HCT116 (cell line): ENCODE measurements around the gene ZC3H12D. TPM values are rescaled to one million over a fixed set of nuclear protein-coding genes. Genes with fewer than 3 reads are reported as not detected.

ENCODE experiments used
- ATAC-seq: fragments of 200-7000 bp; cut with Tn5 transposase; 2 replicates; pipeline ENCODE4 v1.9.1; 2020; ENCODE audit warnings: mild to moderate bottlenecking, moderate library complexity
- BruUV-seq: library from RNA; stranded (reverse); fragments of 400-500 nt; replicated peaks from 2 replicates; lab custom pipeline; 2021; lab: Mats Ljungman, UMichigan
- CTCF ChIA-PET: fragments of 300-600 bp; sonication (Branson Sonifier 250); formaldehyde crosslinking; loops from one replicate; lab custom pipeline; 2021; ENCODE audit warnings: antibody characterized with exemption; lab: Charles Lee
- POLR2A ChIA-PET: fragments of 300-600, 350-600 bp; sonication (Branson Sonifier 250); formaldehyde crosslinking; loops from one replicate; lab custom pipeline; 2021; ENCODE audit warnings: antibody characterized with exemption; lab: Charles Lee
- RAD21 ChIA-PET, 2 experiments: fragments of 300-600 bp; sonication (Branson Sonifier 250); formaldehyde crosslinking; loops; one replicate each; lab custom pipeline; 2023; ENCODE audit warnings: low total read pairs in 2 of 2; ENCODE audit not compliant: uncharacterized antibody in 2 of 2, unreplicated experiment in 2 of 2, low non-redundant PET in 1 of 2; lab: Charles Lee
- DNase-seq: peaks from one replicate; pipeline ENCODE4 v3.0.0-alpha.2; 2010; ENCODE audit warnings: low read depth, low spot score
- H2AFZ ChIP-seq: fragments of 200-600 bp; shearing (Covaris generic), sonication (generic); 2 replicates; pipeline ENCODE4 v1.6.1; 2017; ENCODE audit warnings: low read depth, mixed run types, mixed read lengths, antibody characterized with exemption, low read length; ENCODE audit not compliant: poor library complexity, severe bottlenecking
- H3K27ac ChIP-seq: 2 replicates; pipeline ENCODE4 v1.5.1; 2012; ENCODE audit warnings: low read depth, low read length
- H3K27me3 ChIP-seq: fragments of 200-600 bp; sonication (generic); 2 replicates; pipeline ENCODE4 v1.6.1; 2016; ENCODE audit warnings: mixed run types, low read length, mixed read lengths; ENCODE audit not compliant: insufficient read depth
- H3K36me3 ChIP-seq, 2 experiments: fragments of 200-500 bp in 1 of 2; fragments of 200-600 bp in 1 of 2; sonication (Bioruptor generic) in 1 of 2; sonication (generic) in 1 of 2; 2 replicates each; pipeline versions ENCODE4 v1.5.1 to v1.6.1; 2014 to 2016; ENCODE audit warnings: low read length in 2 of 2, inconsistent platforms in 1 of 2, mixed read lengths in 1 of 2, mixed run types in 1 of 2; ENCODE audit not compliant: insufficient read depth in 2 of 2, control insufficient read depth in 1 of 2
- H3K4me1 ChIP-seq, 2 experiments: fragments of 200-600 bp in 1 of 2; sonication (generic) in 1 of 2; 2 replicates each; pipeline versions ENCODE4 v1.5.1 to v1.6.1; 2012 to 2017; ENCODE audit warnings: low read length in 2 of 2, inconsistent platforms in 1 of 2, mild to moderate bottlenecking in 1 of 2, mixed read lengths in 1 of 2, mixed run types in 1 of 2, moderate library complexity in 1 of 2; ENCODE audit not compliant: insufficient read depth in 2 of 2, control insufficient read depth in 1 of 2
- H3K4me2 ChIP-seq: fragments of 200-600 bp; sonication (generic); 2 replicates; pipeline ENCODE4 v1.6.1; 2017; ENCODE audit warnings: mixed run types, low read length, mixed read lengths
- H3K4me3 ChIP-seq, 2 experiments: fragments of 200-600 bp in 1 of 2; sonication (generic) in 1 of 2; replicated peaks in 1 of 2; 2 replicates each; pipeline ENCODE4 v1.5.1; 2011 to 2016; ENCODE audit warnings: low read length in 2 of 2, control low read depth in 1 of 2, low read depth in 1 of 2, mild to moderate bottlenecking in 1 of 2, mixed read lengths in 1 of 2, mixed run types in 1 of 2
- H3K79me2 ChIP-seq: fragments of 200-600 bp; sonication (generic); 2 replicates; pipeline ENCODE4 v1.6.1; 2017; ENCODE audit warnings: mild to moderate bottlenecking, mixed run types, low read length, moderate library complexity, mixed read lengths; ENCODE audit not compliant: insufficient read depth
- H3K9ac ChIP-seq: fragments of 200-600 bp; sonication (generic); 2 replicates; pipeline ENCODE4 v1.6.1; 2016; ENCODE audit warnings: low read length, mixed read lengths
- H3K9me2 ChIP-seq: fragments of 200-600 bp; sonication (generic), shearing (Covaris generic); 2 replicates; pipeline ENCODE4 v1.6.1; 2017; ENCODE audit warnings: mixed run types, mild to moderate bottlenecking, moderate library complexity; ENCODE audit not compliant: insufficient read depth
- H3K9me3 ChIP-seq, 2 experiments: fragments of 200-500 bp in 1 of 2; fragments of 200-600 bp in 1 of 2; sonication (Bioruptor generic) in 1 of 2; sonication (generic) in 1 of 2; 2 replicates each; pipeline ENCODE4 v1.6.1; 2014 to 2017; ENCODE audit warnings: low read length in 2 of 2, mixed read lengths in 2 of 2, inconsistent platforms in 1 of 2, low read depth in 1 of 2, mild to moderate bottlenecking in 1 of 2, mixed run types in 1 of 2, moderate library complexity in 1 of 2; ENCODE audit not compliant: control insufficient read depth in 1 of 2, insufficient read depth in 1 of 2
- H4K20me1 ChIP-seq: fragments of 200-600 bp; sonication (generic), shearing (Covaris generic); 2 replicates; pipeline ENCODE4 v1.6.1; 2017; ENCODE audit warnings: mixed run types, mild to moderate bottlenecking, moderate library complexity; ENCODE audit not compliant: insufficient read depth
- CEBPB ChIP-seq: IDR thresholded peaks from 2 replicates; pipeline ENCODE4 v1.6.1; 2012; ENCODE audit warnings: low read depth
- EGR1 ChIP-seq: IDR thresholded peaks from 2 replicates; pipeline ENCODE4 v1.6.1; 2012; ENCODE audit warnings: low read depth
- ELF1 ChIP-seq: IDR thresholded peaks from 2 replicates; pipeline ENCODE4 v1.6.1; 2012; ENCODE audit warnings: low read depth, borderline replicate concordance
- EZH2 ChIP-seq: fragments of 200-600 bp; sonication (generic); IDR thresholded peaks from 2 replicates; pipeline ENCODE4 v1.6.1; 2017; ENCODE audit warnings: antibody characterized with exemption, mixed run types
- EZH2phosphoT487 ChIP-seq: fragments of 200-600 bp; IDR thresholded peaks from 2 replicates; pipeline ENCODE4 v1.6.1; 2018; ENCODE audit warnings: antibody characterized with exemption, borderline replicate concordance
- FOSL1 ChIP-seq: IDR thresholded peaks from 2 replicates; pipeline ENCODE4 v1.6.1; 2012; ENCODE audit warnings: low read depth
- JUND ChIP-seq: IDR thresholded peaks from 2 replicates; pipeline ENCODE4 v1.6.1; 2012
- POLR2AphosphoS5 ChIP-seq: IDR thresholded peaks from 2 replicates; pipeline ENCODE4 v1.6.1; 2011; ENCODE audit warnings: mild to moderate bottlenecking, low read depth, low read length, moderate library complexity
- SIN3A ChIP-seq: IDR thresholded peaks from 2 replicates; pipeline ENCODE4 v1.6.1; 2012; ENCODE audit warnings: low read depth
- SP1 ChIP-seq: IDR thresholded peaks from 2 replicates; pipeline ENCODE4 v1.6.1; 2012; ENCODE audit warnings: low read depth
- SRF ChIP-seq: IDR thresholded peaks from 2 replicates; pipeline ENCODE4 v1.6.1; 2012; ENCODE audit warnings: low read depth
- TCF7L2 ChIP-seq: IDR thresholded peaks from 2 replicates; pipeline ENCODE4 v1.7.0; 2011; ENCODE audit warnings: borderline replicate concordance, inconsistent platforms; ENCODE audit not compliant: insufficient read depth, insufficient read length; ENCODE audit errors: extremely low read depth
- YY1 ChIP-seq: IDR thresholded peaks from 2 replicates; pipeline ENCODE4 v1.6.1; 2011; ENCODE audit warnings: low read length, low read depth, moderate library complexity, mild to moderate bottlenecking; ENCODE audit not compliant: insufficient replicate concordance; ENCODE audit errors: extremely low read depth
- ZFX ChIP-seq: fragments of 450-650 bp; IDR thresholded peaks from 2 replicates; pipeline ENCODE4 v1.6.1; 2017
- intact Hi-C: fragments of 100-400 bp; cut with micrococcal nuclease; formaldehyde crosslinking; loops from 2 replicates; pipeline ENCODE4 v1.10.0; 2022
- total RNA-seq: library from RNA; stranded (reverse); gene quantifications from one replicate; pipeline ENCODE4 v1.2.1, GENCODE V29; 2021; ENCODE audit not compliant: unreplicated experiment
- TF ChIP-seq, protein P1 (sequence below): IDR thresholded peaks from 2 replicates; pipeline ENCODE4 v1.6.1; 2012; ENCODE audit warnings: low read depth
- TF ChIP-seq, protein P2 (sequence below): IDR thresholded peaks from 2 replicates; pipeline ENCODE4 v1.6.1; 2011; ENCODE audit warnings: mild to moderate bottlenecking, low read length, moderate library complexity; ENCODE audit not compliant: insufficient replicate concordance; ENCODE audit errors: extremely low read depth
- TF ChIP-seq, protein P3 (sequence below): IDR thresholded peaks from 2 replicates; pipeline ENCODE4 v1.6.1; 2012
- TF ChIP-seq, protein P4 (sequence below): IDR thresholded peaks from 2 replicates; pipeline ENCODE4 v1.6.1; 2012

The ZC3H12D gene
- total RNA-seq, 1 experiment from 2014 or later: 0.30 TPM

DNA sequence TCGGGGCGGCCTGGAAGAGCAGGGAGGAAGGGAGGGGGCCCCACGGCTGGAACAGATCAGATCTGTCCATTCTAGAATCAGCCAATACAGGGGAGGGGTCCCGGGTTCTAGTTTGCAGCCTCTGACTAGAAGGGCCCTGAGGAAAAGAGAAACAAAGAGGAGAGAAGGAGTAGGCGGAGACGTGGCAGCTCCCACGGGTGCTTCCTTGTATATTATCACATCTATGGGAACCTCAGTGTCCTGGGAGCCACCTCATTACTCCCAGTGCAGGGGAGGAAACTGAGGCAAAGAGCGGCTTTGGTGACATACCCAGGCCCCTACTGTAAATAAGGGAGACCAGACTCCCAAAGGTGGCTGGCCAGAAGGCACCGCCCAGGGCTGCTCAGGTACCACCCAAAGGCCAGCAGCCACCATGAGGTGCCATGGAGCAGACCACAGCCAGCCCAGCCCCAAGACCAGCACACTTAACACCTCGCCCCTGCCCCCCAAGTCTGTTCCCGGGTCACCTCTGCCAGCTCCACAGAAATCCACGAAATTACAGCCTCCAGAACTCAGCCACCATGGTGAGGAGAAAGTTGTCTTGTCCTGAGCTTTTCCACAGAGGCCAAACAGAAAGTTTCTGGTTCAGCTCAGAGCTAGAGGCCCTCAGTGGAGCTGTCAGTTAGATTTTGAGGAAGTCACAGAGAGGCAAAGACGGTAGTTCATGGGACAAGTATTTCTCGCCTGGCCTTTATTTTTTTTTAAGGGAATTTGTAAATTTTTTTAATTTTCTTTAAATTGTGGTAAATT lies 2.1 kb downstream of the ZC3H12D start:
- Histone ChIP-seq H3K27me3 (no peaks in the 10 kb centered on the region), H3K36me3 (no peaks in the 10 kb centered on the region), H3K4me3 (no peak overlapping the region), H3K9me3 (no peaks in the 10 kb centered on the region), H2AFZ (no peak overlapping the region), H3K9ac (no peak overlapping the region), H3K9me2 (no peaks in the 10 kb centered on the region), H4K20me1 (no peaks in the 10 kb centered on the region), H3K4me1 (peaks cover 13 to 24% of the 10 kb centered on the region in 2 experiments; a peak in 3 of 4 replicates), H3K79me2 (no peaks in the 10 kb centered on the region), H3K27ac (no peak overlapping the region), H3K4me2 (no peak overlapping the region)
- no TSS peak for BruUV-seq
- ATAC-seq (no peak), DNase-seq (no peak)
- ChIA-PET RAD21 (no interaction called here), POLR2A (no interaction called here), CTCF (interaction anchor here (1.2 kb wide), 1 partner anchor 454 kb away, joined by 3 read pairs; no protein-coding TSS in a partner anchor)
- TF ChIP-seq, protein P1, sequence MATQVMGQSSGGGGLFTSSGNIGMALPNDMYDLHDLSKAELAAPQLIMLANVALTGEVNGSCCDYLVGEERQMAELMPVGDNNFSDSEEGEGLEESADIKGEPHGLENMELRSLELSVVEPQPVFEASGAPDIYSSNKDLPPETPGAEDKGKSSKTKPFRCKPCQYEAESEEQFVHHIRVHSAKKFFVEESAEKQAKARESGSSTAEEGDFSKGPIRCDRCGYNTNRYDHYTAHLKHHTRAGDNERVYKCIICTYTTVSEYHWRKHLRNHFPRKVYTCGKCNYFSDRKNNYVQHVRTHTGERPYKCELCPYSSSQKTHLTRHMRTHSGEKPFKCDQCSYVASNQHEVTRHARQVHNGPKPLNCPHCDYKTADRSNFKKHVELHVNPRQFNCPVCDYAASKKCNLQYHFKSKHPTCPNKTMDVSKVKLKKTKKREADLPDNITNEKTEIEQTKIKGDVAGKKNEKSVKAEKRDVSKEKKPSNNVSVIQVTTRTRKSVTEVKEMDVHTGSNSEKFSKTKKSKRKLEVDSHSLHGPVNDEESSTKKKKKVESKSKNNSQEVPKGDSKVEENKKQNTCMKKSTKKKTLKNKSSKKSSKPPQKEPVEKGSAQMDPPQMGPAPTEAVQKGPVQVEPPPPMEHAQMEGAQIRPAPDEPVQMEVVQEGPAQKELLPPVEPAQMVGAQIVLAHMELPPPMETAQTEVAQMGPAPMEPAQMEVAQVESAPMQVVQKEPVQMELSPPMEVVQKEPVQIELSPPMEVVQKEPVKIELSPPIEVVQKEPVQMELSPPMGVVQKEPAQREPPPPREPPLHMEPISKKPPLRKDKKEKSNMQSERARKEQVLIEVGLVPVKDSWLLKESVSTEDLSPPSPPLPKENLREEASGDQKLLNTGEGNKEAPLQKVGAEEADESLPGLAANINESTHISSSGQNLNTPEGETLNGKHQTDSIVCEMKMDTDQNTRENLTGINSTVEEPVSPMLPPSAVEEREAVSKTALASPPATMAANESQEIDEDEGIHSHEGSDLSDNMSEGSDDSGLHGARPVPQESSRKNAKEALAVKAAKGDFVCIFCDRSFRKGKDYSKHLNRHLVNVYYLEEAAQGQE: no peak
- TF ChIP-seq TCF7L2: no peak
- TF ChIP-seq EGR1: no peak
- TF ChIP-seq EZH2: no peak
- TF ChIP-seq, protein P2, sequence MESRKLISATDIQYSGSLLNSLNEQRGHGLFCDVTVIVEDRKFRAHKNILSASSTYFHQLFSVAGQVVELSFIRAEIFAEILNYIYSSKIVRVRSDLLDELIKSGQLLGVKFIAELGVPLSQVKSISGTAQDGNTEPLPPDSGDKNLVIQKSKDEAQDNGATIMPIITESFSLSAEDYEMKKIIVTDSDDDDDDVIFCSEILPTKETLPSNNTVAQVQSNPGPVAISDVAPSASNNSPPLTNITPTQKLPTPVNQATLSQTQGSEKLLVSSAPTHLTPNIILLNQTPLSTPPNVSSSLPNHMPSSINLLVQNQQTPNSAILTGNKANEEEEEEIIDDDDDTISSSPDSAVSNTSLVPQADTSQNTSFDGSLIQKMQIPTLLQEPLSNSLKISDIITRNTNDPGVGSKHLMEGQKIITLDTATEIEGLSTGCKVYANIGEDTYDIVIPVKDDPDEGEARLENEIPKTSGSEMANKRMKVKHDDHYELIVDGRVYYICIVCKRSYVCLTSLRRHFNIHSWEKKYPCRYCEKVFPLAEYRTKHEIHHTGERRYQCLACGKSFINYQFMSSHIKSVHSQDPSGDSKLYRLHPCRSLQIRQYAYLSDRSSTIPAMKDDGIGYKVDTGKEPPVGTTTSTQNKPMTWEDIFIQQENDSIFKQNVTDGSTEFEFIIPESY: no peak
- TF ChIP-seq SIN3A: no peak
- no peak for TF ChIP-seq YY1
- TF ChIP-seq EZH2phosphoT487: no peak
- no peak for TF ChIP-seq SRF
- TF ChIP-seq FOSL1: no peak
- no peak for TF ChIP-seq ELF1
- TF ChIP-seq, protein P3, sequence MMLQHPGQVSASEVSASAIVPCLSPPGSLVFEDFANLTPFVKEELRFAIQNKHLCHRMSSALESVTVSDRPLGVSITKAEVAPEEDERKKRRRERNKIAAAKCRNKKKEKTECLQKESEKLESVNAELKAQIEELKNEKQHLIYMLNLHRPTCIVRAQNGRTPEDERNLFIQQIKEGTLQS: no peak
- no peak for TF ChIP-seq SP1
- no peak for TF ChIP-seq CEBPB
- TF ChIP-seq, protein P4, sequence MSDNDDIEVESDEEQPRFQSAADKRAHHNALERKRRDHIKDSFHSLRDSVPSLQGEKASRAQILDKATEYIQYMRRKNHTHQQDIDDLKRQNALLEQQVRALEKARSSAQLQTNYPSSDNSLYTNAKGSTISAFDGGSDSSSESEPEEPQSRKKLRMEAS: no peak
- TF ChIP-seq ZFX: no peak
- TF ChIP-seq POLR2AphosphoS5: no peak
- no peak for TF ChIP-seq JUND
- intact Hi-C loops: no loop called here
